Large intestine (tissue), 3 donors: ENCODE measurements around the gene SPSB3. TPM values are rescaled to one million over a fixed set of nuclear protein-coding genes. Genes with fewer than 3 reads are reported as not detected.

ENCODE experiments used
- DNase-seq, 2 donors: peaks; one replicate each; pipeline versions ENCODE4 v3.0.0 to v3.0.0-alpha.2; 2013
- H3K27ac ChIP-seq: one replicate; pipeline ENCODE4 v1.5.1; 2013; ENCODE audit warnings: low read length
- H3K27me3 ChIP-seq: 2 replicates; pipeline ENCODE4 v1.6.1; 2013; ENCODE audit warnings: low read length; ENCODE audit not compliant: control insufficient read depth, insufficient read depth
- H3K36me3 ChIP-seq: 2 replicates; pipeline ENCODE4 v1.6.1; 2013; ENCODE audit warnings: low read length; ENCODE audit not compliant: control insufficient read depth, insufficient read depth
- H3K4me1 ChIP-seq: one replicate; pipeline ENCODE4 v1.6.1; 2013; ENCODE audit warnings: low read length; ENCODE audit not compliant: control insufficient read depth, insufficient read depth
- H3K4me3 ChIP-seq: one replicate; pipeline ENCODE4 v1.5.1; 2013; ENCODE audit warnings: low read length
- H3K9me3 ChIP-seq: one replicate; pipeline ENCODE4 v1.6.1; 2013; ENCODE audit warnings: mild to moderate bottlenecking, low read depth, low read length, moderate library complexity; ENCODE audit not compliant: control insufficient read depth
- WGBS: methylation state at CpG from one replicate; pipeline ENCODE4 v1.1.5; 2013; ENCODE audit warnings: low lambda C conversion rate; ENCODE audit not compliant: insufficient coverage; 5-methylcytosine and 5-hydroxymethylcytosine counted together
- polyA plus RNA-seq: library from polyadenylated mRNA; unstranded; fragments of 120-200 nt; gene quantifications from one replicate; pipeline ENCODE4 v1.2.1, GENCODE V29; 2013

Gene SPSB3
- polyA plus RNA-seq, 1 donor = 36.5 TPM

DNA sequence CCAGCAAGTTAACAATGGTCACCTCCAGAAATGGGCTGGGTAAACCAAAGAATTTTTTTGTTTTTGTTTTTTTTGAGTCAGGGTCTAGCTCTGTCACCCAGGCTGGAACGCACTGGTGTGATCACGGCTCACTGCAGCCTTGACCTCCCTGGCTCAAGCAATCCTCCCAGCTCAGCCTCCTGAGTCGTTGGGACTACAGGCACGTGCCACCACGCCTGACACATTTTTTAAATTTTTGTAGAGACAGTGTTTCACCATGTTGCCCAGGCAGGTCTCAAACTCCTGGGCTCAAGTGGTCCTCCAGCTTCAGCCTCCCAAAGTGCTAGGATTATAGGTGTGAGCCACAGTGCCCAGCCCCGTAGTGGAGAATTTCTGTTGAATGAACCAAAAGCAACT, 1.7 kb downstream of the SPSB3 start:
- H3K27me3 ChIP-seq = no peaks in the 10 kb centered on the region
- H3K9me3 ChIP-seq = peaks cover 7% of the 10 kb centered on the region
- peaks cover 49% of the 10 kb centered on the region for H3K36me3 ChIP-seq
- H3K27ac ChIP-seq = no peak overlapping the region
- H3K4me1 ChIP-seq = peaks cover 32% of the 10 kb centered on the region
- DNase-seq = no peak
- WGBS = no CpG with 5 or more reads among the region's 6 CpGs
- no peak overlapping the region for H3K4me3 ChIP-seq

DNA sequence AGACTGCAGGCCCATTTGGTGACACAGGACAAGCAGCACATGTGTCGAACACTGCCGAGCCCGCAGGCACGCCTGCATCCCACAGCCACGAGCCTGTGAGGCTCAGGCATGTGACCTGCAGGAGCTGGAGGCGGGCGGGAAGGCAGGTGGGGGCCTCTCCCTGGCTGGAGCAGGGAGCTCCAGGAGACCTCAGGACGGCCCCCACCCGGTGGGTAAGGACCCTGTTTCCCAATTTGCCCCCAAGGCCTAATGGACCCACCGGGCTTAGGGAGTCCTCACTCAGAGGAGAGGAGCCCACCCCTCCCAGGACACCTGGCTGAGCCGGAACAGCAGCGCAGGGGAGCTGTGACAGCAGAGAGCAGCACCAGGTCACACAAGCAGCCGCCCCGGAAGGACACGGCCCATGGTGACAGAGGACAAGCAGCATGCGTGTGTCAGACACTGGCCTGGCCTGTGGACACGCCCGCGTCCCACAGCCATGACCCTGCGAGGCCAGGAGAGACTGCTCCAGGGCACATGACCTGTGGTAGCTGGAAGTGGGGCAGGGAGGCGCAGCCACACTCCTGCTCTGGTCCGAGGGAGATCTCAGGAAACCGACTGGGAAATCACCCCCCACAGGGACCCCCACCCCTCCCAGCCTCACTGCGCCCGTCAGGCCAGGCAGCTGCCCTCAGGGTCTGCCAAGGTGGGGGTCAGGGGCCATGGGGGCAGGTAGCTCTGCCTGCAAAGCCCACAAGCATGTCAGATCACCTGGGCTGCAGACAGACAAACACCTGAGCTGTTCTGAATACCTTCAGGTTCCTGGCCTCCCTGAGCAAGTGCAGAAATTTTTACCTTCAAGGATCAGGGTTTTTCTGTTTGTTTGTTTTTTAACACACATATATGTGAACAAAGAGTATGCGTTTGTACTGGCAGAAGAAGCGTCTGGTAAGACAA, 2.4 kb downstream of the SPSB3 start:
- no CpG with 5 or more reads among the region's 27 CpGs for WGBS
- DNase-seq = no peak
- peaks cover 36% of the 10 kb centered on the region for H3K4me1 ChIP-seq
- H3K27me3 ChIP-seq = no peaks in the 10 kb centered on the region
- no peak overlapping the region for H3K4me3 ChIP-seq
- no peak overlapping the region for H3K27ac ChIP-seq
- H3K9me3 ChIP-seq = peaks cover 7% of the 10 kb centered on the region
- peaks cover 50% of the 10 kb centered on the region for H3K36me3 ChIP-seq

DNA sequence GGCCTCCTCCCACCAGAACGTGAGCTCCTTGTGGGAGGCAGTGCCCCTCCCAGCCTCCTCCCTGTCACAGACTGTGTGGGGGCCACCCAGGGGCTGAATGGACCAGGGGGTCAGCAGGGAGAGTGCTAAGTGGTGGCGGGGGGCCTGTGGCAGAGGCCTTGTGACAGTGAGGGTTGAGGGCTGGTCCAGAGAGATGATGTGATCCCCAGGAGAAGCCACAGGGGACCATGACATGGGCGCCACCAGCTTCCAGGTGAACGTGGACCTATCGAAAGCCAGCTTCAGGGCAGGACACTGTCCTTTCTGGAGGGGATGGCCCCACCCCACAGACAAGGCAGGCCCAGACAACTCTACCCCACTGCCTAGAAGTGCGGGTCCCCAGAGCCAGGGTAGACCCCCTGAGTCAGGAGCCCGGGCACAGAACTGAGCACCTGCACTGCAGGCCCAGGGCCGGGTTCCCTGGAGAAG, 3.1 kb downstream of the SPSB3 start:
- peaks cover 7% of the 10 kb centered on the region for H3K9me3 ChIP-seq
- WGBS = no CpG with 5 or more reads among the region's 8 CpGs
- H3K36me3 ChIP-seq = peaks cover 51% of the 10 kb centered on the region

DNA sequence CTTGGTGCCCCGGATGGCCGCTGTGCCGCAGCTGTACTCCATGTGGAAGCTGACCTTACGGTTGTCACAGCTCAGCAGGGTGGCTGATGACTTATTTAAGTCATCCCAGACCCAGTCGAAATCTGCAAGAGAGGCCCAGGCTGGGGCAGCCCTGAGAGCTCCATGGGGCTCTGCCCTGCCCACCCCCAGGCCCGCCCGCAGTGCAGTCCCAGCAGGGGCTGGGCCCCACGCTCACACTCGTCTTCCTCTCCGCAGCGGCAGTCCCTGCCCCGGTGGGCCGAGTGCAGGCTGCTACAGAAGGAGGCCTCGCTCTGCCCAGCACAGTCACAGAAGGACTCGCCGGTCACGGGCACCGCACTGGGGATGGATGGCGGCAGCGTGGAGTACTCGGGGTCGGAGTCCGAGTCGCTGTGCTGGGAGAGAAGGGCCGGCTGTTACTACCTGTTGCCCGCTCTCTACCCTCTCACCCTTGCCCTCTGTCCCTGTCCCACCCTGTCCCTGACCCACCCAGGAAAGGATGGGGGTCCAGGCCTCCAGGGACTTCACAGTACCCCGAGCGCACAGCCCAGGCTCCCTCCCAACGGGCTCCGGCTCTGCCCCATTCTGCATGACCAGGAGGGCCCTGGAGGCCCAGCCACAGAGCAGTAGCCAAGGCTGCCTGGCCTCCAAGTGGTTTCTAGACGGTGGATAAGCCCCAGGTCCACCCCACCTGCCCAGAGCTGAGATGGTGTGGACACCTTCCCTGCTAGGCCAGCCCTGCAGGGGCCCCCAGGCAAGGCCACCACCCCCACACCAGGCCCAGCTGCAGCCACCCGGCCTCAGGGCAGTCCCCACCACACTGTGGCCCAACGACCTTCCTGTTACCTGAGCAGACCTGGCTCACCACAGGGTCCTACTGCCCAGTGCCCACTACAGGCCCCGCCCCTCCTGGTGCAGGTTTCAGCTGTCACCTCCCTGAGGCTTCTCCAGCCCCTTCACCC, 3.9 kb downstream of the SPSB3 start:
- Histone ChIP-seq H3K27me3 (no peaks in the 10 kb centered on the region), H3K4me1 (peaks cover 44% of the 10 kb centered on the region), H3K36me3 (peaks cover 51% of the 10 kb centered on the region), H3K9me3 (peaks cover 7% of the 10 kb centered on the region), H3K4me3 (no peak overlapping the region), H3K27ac (no peak overlapping the region)
- no peak for DNase-seq
- WGBS = no CpG with 5 or more reads among the region's 34 CpGs

More for the DNA sequence above, 3.1 kb downstream of the SPSB3 start:
- H3K27me3 ChIP-seq = no peaks in the 10 kb centered on the region
- H3K4me3 ChIP-seq = no peak overlapping the region
- no peak for DNase-seq
- no peak overlapping the region for H3K27ac ChIP-seq
- peaks cover 43% of the 10 kb centered on the region for H3K4me1 ChIP-seq

DNA sequence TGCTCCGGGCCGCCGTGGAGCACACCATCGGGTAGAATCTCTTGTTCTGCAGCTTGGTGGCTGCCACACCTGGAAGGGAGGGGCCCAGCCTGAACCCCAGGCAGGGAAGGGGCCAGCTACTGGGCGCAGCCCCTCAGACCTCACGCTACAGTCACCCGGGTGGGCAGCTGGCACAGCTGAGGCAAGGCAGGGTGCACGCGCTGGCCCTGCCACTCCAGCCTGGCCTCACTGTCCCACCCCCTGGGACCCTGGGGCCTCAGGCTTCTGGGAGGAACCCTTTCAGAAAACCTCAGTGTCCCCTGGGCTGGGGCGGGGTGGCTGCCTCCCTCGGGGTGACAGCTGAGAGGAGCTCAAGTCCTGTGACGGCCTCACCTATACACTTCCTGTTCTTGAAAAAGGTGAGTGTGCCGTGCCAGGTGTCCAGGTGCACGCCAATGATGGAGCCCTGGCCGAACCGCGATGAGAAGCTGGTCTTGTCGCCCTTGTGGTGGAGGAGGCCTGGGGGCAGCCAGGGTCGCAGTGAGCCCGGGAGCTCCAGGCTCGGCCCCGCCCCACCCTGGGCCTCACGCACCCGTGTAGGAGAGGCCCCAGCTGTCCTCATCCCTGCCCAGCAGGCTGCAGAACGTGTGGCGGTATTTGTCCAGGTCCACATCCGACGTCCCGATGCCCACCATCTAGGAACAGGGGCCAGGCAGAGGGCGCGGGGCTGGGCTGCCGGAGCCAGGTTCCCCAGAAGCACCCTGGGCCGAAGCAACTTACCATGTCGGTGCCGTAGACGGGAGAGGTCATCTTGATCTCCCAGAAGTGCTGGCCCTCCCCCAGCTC, 4.8 kb downstream of the SPSB3 start:
- peaks cover 51% of the 10 kb centered on the region for H3K36me3 ChIP-seq
- no peak for DNase-seq

DNA sequence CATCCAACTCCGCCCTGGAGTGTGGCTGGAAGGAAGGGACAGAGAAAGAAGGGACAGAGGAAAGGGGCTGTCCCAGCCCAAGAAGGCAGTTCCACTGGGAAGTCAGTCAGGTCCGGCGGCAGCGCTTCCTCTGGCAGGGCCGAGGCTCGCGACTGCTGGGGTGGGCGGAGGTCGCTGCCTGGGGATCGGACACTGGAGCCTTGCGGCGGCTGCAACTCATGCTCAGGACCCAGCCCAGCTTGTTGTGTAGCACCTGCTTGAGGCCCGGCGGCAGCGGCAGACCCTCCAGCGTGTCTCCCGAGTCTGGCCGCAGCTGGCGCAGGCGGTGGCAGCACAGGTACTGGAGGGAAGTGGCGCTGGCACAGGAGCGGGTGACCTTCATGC, 5.4 kb downstream of the SPSB3 start:
- Histone ChIP-seq H3K27ac (no peak overlapping the region), H3K27me3 (no peaks in the 10 kb centered on the region), H3K36me3 (peaks cover 51% of the 10 kb centered on the region), H3K4me1 (peaks cover 47% of the 10 kb centered on the region), H3K4me3 (no peak overlapping the region), H3K9me3 (peaks cover 7% of the 10 kb centered on the region)
- DNase-seq = no peak
- no CpG with 5 or more reads among the region's 22 CpGs for WGBS

More for the DNA sequence above, 4.8 kb downstream of the SPSB3 start:
- Histone ChIP-seq H3K9me3 (peaks cover 7% of the 10 kb centered on the region), H3K27me3 (no peaks in the 10 kb centered on the region), H3K4me3 (no peak overlapping the region), H3K27ac (no peak overlapping the region), H3K4me1 (peaks cover 44% of the 10 kb centered on the region)
- WGBS = no CpG with 5 or more reads among the region's 36 CpGs

DNA sequence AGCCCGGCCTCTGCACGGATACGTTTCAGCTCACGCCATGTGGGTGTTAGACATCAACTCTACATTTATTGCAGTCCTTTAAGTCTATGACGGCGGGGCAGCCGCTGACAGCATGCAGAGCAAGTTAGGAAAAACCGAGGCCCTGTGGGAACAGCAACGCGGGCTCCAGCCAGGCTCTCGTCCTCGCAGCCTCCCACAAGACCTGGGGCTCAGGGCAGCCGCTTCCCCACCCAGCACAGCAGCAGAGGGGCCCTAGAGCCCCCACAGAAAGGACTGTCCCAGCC, 5.8 kb downstream of the SPSB3 start:
- Histone ChIP-seq H3K27ac (no peak overlapping the region), H3K4me1 (peaks cover 50% of the 10 kb centered on the region), H3K9me3 (peaks cover 7% of the 10 kb centered on the region), H3K36me3 (peaks cover 51% of the 10 kb centered on the region), H3K27me3 (no peaks in the 10 kb centered on the region), H3K4me3 (no peak overlapping the region)
- WGBS = no CpG with 5 or more reads among the region's 13 CpGs
- DNase-seq = no peak

DNA sequence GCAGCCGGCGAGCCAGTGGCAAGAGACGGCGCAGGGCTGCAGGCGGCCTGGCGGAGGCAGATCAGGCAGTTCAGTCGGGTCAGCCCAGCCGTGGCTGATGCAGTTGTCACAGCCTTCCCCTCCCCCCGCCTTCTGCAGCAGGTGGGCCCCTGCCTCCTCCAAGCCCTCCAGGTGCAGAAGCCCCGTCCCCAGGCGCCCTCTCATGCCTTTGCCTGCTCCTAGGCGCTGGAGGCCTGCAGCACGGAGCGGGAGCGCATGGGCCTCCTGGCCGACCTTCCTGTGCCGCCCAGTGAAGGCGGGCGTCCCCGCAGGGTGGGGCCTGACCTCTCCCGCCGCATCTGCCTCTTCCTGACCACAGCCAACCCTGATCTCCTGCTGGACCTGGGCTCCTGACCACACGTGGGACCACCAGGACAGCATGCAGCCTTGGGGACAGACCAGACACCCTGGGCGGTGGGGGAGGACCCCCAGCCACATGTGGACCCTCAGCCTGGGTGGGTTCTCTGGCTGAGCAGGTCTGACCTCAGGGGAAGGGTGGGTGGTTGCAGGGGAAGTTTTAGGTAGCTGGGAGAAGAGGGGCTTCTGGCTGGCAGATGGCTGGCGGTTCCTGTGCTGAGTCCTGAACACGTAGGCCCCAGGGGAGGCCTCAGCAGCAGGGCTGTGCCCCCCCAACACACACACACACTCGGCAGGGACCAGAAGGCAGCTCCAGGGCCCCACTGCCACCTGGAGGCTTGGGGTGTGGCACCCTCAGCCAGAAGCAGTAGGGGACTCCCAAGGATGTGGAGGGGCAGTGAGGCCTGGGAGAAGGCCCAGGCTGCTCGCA, 6.3 kb downstream of the SPSB3 start:
- peaks cover 51% of the 10 kb centered on the region for H3K36me3 ChIP-seq

DNA sequence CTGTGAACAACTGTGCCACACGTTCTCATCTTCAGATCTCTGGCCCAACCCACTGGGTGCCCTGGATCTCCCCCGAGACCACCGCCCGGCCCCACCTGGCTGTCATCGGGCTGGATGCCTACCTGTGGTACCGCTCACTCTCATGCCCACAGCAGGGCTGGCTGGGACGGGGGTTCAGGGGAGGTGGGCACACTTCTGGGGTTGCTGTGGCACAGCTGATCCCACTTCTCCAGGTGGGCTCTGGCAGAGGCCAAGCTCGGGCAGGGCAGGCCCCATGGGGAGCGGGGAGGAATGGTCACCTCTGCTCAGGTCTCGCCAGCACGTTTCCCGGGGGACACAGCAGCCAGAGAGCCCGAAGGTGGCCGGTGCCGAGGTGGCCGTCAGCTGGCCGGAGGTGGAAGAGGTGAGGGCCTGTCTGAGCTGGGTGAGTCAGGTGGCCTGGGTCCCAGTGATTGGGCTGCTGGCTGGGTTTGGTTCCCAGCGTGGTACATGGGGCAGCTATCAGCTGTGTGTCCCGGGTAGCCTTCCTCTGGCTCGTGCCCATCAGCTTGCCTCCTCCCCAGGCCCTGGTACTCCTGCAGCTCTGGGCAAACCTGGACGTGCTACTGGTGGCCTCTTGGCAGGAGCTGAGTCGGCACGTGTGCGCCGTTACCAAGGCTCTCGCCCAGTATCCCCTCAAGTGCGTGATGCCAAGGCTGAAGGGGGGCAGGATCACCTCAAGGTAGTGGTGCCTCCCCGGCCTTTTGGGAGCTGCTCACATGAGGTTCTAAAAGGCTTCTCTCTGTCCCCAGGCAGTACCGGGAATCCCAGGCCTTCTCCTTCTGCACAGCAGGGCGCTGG, 7.1 kb downstream of the SPSB3 start:
- no peak for DNase-seq
- peaks cover 43% of the 10 kb centered on the region for H3K4me1 ChIP-seq
- H3K4me3 ChIP-seq = no peak overlapping the region
- H3K9me3 ChIP-seq = peaks cover 7% of the 10 kb centered on the region
- H3K27ac ChIP-seq = no peak overlapping the region
- H3K36me3 ChIP-seq = peaks cover 49% of the 10 kb centered on the region
- WGBS = no CpG with 5 or more reads among the region's 30 CpGs
- no peaks in the 10 kb centered on the region for H3K27me3 ChIP-seq

More for the DNA sequence above, 6.3 kb downstream of the SPSB3 start:
- WGBS = no CpG with 5 or more reads among the region's 28 CpGs
- no peak overlapping the region for H3K4me3 ChIP-seq
- H3K27ac ChIP-seq = no peak overlapping the region
- peaks cover 7% of the 10 kb centered on the region for H3K9me3 ChIP-seq
- peaks cover 44% of the 10 kb centered on the region for H3K4me1 ChIP-seq
- no peaks in the 10 kb centered on the region for H3K27me3 ChIP-seq
- DNase-seq = no peak
